ENCODE results near the gene ARHGEF7.
"Not testable (repeated sequence)": the region's sequence is repeated elsewhere in the genome, so short reads cannot be mapped to it uniquely, and the experiment has no call there.

ARHGEF7 gene

DNA sequence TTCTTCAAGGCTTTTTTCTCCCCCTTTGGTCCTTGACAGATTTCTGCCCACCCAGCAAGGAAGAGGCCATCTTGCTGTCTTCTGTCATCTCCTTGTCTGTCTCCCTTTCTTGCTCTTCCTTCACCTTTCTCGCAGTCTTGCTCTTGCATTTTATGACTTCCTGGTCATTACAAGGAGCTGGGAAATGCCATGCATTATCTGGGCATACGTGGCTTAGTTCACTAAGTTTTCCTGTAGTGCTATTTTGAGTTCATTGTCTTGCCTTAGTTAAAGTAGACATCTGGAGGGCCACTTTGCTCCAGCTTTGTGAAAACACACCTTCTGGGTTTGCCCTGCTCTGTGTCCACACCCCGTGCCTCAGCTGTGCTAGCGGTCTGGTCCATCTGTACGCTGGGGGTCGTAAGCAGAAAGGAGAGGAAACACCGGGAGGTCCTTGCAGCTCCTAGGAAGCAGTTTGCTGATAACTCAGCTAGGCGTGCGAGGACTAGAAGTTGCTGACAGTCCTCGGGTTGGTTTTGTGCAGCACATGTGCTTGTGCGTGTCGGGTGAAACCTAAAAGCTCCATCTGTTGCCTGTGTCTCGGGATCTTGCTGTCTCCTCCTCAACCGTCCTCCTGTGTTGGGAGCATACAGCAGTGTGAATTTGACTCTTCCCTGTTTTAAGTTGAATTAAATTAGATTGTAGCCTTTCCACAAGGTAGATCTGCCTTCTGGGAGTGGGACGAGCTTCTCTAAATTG is 59.4 kb downstream of the ARHGEF7 start:
- DNase-seq = no peak

DNA sequence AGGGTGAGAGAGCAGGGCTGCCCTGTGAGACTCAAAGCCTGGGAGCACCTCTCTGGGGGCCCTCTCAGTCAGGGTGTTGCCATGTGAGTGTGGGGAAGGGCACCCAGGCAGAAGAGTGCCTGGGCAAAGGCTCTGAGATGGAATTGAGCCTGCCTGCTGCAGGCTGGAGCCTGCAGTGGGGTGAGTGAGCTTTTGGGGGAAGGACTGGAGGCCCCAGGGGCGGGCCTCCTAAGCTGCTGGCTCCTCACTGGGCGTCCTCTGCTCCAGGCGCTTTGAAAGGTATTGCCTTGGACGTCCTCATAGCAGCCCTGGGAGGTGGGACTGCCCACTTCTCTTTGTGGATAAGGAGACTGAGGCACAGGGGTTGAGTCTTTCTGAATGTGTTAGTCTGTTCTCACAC is 60.3 kb downstream of the ARHGEF7 start:
- DNase-seq = no peak

DNA sequence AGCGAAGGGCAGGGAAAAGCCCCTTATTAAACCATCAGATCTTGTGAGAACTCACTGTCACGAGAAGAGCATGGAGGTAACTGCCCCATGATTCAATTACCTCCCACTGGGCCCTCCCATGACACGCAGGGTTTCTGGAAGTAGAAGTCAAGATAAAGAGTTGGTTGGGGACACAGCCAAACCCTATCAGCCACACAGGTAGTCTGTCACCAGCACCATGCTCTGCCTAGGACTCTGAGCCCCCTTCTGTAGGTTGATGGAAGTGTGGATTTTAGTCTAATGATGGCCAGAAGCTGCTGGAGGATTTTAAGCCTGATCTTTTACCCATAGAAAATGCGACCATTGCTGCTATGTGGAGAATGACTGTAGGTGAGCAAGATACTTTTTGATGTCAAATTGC is 60.8 kb downstream of the ARHGEF7 start:
- DNase-seq = no peak

DNA sequence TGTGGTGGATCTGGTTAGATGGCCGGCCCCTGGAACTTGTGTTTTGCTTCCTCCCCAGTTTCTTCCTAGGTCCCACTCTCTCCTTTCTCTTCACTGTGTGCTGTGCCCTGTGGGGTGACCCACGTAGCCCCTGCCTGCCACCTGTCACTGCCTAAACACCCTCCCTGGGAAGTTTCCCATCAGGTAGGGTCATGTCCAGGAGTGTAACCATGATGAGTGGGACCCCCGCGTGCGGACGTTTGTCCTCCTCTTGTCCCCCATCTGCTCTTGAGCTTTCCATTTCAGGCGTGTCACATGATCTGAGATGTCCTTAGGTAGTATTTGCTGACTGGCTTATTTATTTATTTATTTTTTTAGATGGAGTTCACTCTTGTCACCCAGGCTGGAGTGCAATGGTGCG is 61.3 kb downstream of the ARHGEF7 start:
- DNase-seq = no peak

DNA sequence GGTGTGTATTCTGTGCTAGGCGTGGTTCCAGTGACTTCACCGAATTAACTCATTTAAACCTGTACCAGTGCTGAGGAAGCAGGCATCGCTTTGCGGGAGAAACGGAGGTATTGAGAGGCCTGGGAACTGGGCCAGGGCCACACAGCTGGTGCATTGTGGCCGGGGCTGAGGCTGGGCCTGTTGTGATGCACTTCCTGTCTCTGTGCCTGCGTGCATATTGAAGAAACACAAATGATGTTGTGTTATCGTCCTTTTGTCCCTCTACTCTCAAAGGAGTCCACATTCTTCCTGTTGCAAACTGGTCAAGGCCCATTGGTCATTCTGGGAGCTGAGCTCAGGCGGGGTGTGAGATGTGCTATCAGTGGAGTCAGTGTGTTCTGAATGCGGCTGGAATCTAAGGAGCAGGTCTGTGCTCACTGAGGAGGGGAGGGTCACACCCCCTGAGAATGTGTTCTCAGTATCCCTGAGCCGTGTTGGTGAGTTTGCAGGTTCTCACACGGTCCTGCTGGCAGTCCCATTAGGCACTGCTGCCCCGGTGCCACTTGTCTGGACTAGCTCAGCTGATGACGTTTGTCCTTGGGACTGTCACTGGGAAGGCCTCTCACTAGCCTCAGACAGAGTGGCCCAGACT is 62.1 kb downstream of the ARHGEF7 start:
- DNase-seq = no peak

DNA sequence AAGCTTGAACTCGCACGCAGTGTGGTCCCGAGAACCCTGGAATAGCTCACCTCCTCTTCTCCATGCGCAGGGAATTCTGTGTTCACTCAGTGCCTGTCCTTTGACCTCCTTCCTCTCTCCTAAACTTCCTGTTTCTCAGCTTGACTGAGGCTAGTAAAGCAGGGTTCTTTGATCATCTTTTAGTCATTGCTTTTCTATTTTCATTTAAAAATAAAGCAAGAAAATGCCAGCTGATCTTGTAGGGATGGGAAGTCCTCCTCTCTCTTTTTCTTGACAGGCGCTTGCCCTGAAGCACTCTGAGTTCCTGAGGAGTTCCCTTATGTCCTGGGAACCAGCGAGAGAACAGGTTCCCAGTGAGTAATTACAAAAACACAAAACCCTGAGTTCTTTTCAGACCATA is 62.8 kb downstream of the ARHGEF7 start:
- DNase-seq = no peak

DNA sequence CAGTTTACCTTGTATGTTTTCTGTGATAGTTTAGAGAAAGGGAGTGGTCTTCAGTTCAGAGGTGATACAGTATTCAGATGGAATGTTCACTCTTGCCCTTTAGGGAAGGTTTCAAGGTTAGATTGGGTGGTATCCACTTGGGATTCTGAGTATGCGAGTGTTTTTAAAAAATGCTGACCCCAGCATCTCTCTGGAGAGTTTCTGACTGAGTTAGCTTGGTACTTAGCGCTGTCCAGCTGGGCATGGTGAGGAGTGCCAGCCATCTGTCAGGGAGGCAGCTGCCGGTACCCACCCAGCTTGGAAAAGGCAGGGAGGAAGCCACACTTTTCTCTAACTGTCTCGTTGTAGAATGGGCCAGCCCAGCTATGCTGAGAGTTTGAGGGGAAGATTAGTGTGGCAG is 63.3 kb downstream of the ARHGEF7 start:
- DNase-seq = no peak

DNA sequence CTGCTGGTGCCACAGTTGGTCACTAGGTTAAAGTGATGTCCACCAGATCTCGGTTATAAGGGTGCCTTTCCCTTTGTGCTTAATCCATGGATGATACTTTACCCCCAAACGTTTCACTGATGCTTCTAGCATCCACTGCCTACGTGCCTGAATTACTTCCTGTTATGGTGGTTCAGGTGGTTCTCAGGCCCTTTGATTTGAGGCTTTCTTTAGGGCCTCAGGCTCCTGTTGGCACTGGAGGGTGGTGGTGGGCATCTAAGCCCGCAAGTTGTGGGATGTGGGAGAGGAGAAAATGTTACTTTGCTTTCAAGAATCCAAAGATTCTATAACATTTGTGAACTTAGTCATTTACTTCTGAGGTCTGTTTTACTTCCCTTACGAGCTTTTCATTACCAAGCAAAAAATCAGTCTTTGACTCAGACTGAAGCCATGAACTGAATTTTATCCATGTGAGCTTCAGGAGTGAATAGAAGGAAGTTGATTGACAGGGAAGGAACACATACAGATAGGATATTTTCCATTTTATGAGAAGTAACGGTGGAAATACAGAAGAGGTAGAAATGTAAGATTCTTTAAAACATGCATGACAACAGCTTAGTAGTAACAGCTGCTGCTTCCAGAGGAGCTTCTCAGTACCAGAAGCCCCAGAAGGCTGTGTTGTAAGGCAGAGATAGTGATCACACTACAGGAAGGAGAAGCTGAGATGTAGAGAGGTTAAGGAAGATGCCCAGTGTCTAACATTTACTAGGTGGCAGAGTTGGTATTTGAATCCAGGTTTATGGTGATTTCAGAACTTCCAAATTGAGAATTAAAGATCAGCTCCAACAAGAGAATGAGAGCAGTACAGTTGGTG is 65.0 kb downstream of the ARHGEF7 start:
- DNase-seq = no peak

DNA sequence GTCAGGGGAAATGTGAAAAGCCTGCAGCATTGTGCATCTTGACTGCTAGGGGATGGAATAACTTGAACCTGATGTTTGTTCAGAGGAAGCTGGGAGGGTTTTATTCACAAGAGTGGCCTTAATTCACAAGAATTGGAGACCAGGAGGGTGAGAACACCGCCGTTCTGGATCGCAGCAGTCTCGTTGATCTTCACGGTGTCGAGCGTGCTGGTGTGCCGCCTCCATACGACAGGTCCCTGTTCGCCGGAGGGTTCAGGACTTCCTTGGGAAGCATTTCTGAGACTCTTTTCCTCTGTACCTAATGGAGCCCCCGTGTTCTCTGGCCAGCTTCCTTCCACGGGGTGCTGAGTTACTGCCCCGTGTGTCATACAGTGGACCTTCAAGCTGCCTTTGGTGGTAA is 66.9 kb downstream of the ARHGEF7 start:
- no peak for DNase-seq

DNA sequence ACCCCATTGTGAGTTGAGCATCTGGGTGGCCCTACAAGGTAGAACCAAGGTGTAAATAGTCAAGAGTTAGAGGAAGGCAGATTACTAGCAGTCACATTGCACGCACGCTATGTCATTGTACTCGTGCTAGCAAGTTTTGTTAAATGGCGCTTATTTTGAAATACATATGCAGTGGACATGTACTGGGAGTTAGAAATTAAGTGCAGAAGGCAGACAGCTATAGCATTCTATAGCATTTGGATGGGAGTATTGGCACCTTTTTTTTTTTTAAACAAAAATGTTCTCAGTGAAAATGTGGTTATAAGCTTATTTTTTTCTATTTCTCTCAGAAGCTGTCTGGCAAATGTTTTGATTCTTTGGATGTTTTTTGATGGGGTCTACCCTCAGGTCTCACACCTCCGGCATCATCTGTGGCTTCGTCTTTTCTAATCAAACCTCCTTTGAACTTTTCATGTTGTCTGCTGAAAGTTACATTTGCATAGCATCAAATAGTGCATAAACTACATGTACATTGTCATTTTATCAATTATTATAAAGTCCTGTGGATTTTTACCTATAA is 68.1 kb downstream of the ARHGEF7 start:
- no peak for DNase-seq

DNA sequence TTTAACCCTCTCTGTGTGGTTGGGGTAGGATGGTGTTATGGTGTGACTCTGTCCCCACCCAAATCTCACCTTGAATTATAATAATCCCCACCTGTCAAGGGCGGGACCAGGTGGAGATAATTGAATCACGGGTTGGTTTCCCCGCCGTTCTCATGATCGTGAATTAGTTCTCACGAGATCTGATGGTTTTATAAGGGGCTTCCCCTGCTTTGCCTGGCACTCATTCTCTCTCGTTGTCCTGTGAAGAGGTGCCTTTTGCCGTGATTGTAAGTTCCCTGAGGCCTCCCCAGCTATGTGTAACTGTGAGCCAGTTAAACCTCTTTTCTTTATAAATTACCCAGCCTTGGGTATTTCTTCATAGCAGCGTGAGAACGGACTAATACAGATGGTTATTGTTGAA is 68.8 kb downstream of the ARHGEF7 start:
- no peak for DNase-seq

DNA sequence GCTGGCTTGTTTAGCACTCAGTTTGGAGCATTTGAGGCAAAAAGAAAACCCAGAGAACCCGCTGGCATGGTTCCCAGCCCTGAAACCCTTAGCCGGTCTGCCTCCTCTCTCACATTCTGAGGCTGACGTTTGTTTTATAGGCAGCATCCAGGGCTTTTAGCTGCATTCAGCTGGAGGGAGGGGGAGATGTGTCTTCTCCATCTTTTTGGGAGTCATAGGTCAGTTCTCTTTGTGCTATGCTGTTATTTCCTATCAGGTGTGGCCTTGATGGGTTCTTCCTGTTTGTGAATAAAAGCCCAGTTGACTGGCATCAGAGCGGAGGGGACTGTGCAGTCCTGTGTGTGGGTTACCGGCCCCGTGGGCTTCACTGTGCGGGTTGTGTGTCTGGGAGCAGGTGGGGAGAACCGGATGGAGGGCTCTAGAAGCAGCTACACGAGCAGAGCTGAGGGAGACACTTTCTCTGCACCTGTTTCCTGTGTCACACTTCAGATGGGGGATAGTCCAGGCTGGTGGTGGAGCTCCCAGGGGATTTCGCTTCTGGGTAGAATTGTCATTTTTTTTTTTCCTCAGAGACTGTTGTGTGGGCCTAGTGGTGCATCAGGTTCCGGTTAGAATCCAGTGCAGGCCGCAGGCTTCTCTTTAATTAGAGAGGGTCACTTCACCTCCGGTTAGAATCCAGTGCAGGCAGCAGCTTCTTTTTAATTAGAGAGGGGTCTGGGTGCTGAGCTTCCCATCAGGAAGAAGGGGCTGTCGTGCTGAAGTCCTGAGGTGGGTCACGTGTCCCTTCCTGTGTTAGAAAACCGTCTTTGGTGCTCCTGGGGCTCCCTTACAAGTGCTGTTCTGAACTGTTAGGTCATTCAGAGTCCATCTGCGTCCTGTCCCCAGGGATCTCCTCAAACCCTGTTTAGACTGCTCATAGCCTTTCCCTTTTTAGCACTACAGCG is 69.6 kb downstream of the ARHGEF7 start:
- peak; percentile 64 for DNase-seq

DNA sequence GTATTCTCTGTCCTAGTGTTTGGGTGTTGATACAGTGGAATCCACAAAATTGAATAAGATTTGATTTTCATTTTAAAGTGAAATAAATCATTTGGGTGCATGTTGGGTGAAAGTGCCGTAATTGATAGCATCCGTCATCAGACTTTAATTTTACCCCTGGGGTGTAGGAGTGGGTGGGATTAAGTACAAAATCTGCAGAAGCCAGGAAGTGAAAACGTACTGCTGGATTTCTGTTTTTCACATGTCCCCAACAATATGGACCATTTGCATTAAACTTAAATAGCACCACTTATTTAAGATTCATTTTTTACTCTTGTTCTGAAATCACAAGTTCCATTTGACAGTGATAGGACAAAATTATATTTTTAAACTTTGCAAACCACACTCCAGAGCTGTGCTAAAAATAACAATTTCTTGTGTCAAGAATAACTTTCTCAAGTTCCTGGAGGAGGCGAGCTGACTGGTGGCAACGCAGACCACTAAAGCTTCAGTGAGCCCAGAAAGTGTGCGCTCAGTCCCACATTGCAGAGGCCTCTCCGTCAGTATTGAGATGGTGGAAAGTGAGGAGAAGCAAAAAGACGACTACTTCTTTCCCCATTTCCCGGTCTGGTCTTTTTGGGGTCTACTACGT is 71.3 kb downstream of the ARHGEF7 start:
- no peak for DNase-seq

DNA sequence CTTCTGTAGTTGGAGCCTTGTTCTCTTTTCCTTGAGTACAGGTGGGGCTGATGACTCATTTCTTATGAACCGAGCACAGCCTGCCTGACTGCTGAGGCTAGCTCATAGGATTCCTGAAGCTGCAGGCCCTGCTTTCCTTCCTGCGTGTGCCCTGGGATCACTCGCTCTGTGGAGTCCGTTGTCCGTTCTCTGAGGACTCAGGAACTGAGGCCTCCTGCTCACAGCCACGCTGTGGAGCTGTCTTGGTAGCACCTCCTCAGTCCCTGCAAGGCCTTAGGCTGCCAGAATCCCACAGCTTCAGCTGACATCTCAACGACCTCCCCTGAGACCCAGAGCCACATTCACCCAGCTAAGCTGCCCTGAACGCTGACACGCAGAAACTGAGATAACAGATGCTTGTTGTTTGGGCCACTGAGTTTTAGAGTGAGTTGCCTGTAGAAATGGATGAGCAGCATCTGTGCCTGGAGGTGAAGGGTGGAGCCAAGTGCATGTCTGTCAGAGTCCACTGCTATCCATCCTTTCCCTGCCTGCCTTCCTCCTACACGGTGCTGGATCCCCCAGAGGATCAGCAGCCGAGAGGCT is 72.9 kb downstream of the ARHGEF7 start:
- DNase-seq = no peak

DNA sequence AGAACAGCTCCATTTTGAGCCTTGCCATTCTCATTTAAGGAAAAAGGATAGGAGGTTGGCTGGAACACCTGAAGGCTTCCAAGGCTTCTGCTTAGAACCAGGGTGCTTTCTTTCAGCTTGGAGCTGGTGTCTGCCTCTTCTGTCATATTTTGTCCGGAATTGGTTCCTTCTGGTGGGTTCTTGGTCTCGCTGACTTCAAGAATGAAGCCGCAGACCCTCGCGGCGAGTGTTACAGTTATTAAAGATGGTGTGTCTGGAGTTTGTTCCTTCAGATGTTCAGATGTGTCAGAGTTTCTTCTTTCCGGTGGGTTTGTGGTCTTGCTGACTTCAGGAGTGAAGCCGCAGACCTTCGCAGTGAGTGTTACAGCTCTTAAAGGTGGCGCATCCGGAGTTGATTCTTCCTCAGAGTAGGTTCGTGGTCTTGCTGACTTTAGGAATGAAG is 74.0 kb downstream of the ARHGEF7 start:
- DNase-seq = not testable (repeated sequence)

DNA sequence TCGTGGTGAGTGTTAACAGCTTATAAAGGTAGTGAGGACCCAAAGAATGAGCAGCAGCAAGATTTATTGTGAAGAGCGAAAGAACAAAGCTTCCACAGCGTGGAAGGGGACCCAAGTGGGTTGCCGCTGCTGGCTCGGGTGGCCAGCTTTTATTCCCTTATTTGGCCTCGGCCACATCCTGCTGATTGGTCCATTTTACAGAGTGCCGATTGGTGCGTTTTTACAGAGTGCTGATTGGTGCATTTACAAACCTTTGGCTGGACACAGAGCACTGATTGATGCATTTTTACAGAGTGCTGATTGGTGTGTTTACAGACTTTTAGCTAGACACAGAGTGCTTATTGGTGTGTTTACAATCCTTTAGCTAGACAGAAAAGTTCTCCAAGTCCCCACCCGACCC is 74.4 kb downstream of the ARHGEF7 start:
- not testable (repeated sequence) for DNase-seq

DNA sequence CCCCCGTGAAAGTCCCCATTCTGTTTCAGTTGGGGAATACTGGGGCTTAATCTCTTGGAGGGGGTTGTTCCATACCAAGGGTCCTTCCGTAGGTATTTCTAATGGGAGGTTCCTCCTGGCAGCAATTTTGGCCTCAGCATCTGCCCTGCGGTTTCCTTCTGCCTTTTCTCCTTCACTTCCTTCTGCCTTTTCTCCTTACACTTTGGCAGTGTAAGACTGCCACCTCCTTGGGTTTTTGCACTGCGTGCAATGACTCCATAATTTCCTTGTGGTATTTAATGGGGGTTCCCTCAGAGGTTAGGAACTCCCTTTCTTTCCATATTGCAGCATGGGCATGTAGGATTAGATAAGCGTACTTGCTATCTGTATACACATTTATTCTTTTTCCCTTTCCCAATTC is 78.1 kb downstream of the ARHGEF7 start:
- not testable (repeated sequence) for DNase-seq

DNA sequence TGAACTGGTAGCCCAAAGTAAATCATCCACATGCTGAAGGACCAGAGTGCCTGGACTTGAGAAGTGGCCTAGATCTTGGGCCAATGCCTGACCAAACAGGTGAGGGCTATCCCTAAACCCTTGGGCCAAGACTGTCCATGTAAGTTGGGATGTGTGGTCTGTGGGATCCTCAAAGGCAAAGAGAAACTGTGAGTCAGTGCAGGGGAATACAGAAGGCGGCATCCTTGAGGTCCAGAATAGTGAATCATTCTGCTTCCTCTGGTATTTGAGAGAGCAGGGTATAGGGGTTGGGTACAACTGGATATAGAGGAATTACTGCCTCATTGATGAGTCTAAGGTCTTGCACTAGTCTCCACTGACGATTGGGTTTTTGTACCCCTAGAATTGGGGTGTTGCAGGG is 79.5 kb downstream of the ARHGEF7 start:
- DNase-seq = not testable (repeated sequence)

DNA sequence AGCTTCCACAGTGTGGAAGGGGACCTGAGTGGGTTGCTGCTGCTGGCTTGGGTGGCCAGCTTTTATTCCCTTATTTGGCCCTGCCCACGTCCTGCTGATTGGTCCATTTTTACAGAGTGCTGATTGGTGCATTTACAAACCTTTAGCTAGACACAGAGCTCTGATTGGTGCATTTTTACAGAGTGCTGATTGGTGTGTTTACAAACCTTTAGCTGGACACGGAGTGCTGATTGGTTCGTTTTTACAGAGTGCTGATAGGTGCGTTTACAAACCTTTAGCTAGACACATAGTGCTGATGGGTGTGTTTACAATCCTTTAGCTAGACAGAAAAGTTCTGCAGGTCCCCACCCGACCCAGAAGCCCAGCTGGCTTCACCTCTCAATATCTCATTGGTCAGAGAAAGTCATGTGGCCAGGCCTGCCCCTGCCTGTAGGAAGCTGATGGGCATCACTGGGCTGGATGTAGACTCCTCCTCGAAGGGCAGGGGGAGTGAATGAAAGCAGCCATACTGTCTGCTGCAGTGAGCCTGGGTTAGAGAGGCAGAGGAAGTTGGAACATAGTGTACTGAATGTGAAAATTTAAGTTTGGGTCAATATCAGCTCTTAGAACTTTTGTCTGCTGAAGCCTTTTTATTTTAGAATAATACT is 83.7 kb downstream of the ARHGEF7 start:
- DNase-seq = not testable (repeated sequence)

DNA sequence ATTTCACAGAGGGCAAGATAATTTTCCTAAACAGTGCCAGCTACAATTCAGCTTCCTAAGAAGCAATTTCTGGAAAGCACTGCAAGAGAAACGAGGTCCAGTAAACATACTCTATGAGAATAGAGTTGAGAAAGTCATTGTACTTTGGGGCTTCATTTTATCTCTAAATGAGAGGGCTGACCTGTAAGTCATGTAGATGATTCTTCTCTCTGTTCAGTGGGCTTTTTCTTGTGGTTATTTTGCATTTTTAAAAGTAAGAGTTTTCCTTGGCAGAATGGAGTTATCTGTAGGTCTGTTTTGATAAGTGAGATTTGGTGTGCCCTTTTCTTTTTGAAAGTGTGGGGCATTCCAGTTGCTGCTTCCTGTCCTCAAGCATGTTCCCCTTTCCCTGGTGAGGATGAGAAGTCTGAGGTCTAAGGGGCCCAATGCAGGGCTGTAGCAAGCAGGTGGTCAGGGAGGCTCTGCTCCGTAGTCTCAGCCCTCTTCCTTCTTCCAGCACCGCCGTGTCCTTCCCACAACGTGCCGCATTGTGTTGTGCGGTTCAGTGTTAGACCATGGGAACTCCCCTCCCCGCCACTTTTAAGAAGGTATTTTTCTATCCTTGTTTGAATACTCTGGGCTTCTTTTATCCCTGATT is 86.3 kb downstream of the ARHGEF7 start:
- no peak for DNase-seq

Data from NCI-H510A treated with DMSO at 0.1 percent for 48 hours (cell line).